Midbrain (tissue), 1 donor: ENCODE data around the gene HEXD.
A peak's percentile ranks its signal among the peaks of the same experiment; 100 is the strongest.
"Not testable (repeated sequence)": the region's sequence is repeated elsewhere in the genome, so short reads cannot be mapped to it uniquely, and the experiment has no call there.

ENCODE experiments used
- DNase-seq: peaks from one replicate; lab custom pipeline; 2025; lab: John Stamatoyannopoulos, UW

HEXD gene

GRCh38 chr17:82440991-82441627 is 23.0 kb downstream of the HEXD start:
- no peak for DNase-seq

- no peak for DNase-seq
These were observed 23.7 kb downstream of the HEXD start for GRCh38 chr17:82441691-82442487.

- DNase-seq, result no peak
These were observed 24.7 kb downstream of the HEXD start for GRCh38 chr17:82442643-82443464.

GRCh38 chr17:82443465-82444283 is 25.5 kb downstream of the HEXD start:
- DNase-seq, result no peak

- no peak for DNase-seq
These were observed 26.2 kb downstream of the HEXD start for GRCh38 chr17:82444284-82444893.

- peak; percentile 31 for DNase-seq
These were observed 26.9 kb downstream of the HEXD start for GRCh38 chr17:82444941-82445521.

- no peak for DNase-seq
These were observed 27.4 kb downstream of the HEXD start for GRCh38 chr17:82445542-82445941.

- DNase-seq, result no peak
These were observed 28.0 kb downstream of the HEXD start for GRCh38 chr17:82446124-82446523.

GRCh38 chr17:82446649-82447048 is 28.5 kb downstream of the HEXD start:
- DNase-seq, result no peak

- no peak for DNase-seq
These were observed 29.7 kb downstream of the HEXD start for GRCh38 chr17:82447876-82448275.

- DNase-seq, result no peak
These were observed 31.2 kb downstream of the HEXD start for GRCh38 chr17:82449131-82449882.

- DNase-seq, result no peak
These were observed 31.8 kb downstream of the HEXD start for GRCh38 chr17:82449883-82450356.

- peak; percentile 93 for DNase-seq
These were observed 32.4 kb downstream of the HEXD start, which contains the start of gene CYBC1 for GRCh38 chr17:82450357-82451106. Gene CYBC1 (minus strand): TSS chr17:82450752. CDS start chr17:82449254, 1,498 bp downstream.

- no peak for DNase-seq
These were observed 34.0 kb downstream of the HEXD start for GRCh38 chr17:82452162-82452561.

GRCh38 chr17:82453151-82453550 is 35.0 kb downstream of the HEXD start:
- DNase-seq, result not testable (repeated sequence)

- not testable (repeated sequence) for DNase-seq
These were observed 35.6 kb downstream of the HEXD start for GRCh38 chr17:82453706-82454105.

- DNase-seq, result peak; percentile 36
These were observed 39.2 kb downstream of the HEXD start for GRCh38 chr17:82457073-82457928.

- DNase-seq, result peak; percentile 92
These were observed 39.7 kb downstream of the HEXD start for GRCh38 chr17:82457929-82458178.
